Caco-2 (cell line): Measurements from ENCODE around the gene IMPDH2. TPM values are rescaled to one million over a fixed set of nuclear protein-coding genes. Genes with fewer than 3 reads are reported as not detected.

ENCODE experiments used
- BruUV-seq: library from RNA; stranded (reverse); fragments of 400-500 nt; replicated peaks from 2 replicates; lab custom pipeline; 2021; lab: Mats Ljungman, UMichigan
- CTCF ChIA-PET: fragments of 300-600 bp; sonication (Branson Sonifier 250); formaldehyde crosslinking; loops from one replicate; lab custom pipeline; 2022; ENCODE audit warnings: antibody characterized with exemption; lab: Charles Lee
- POLR2A ChIA-PET: fragments of 300-600 bp; sonication (Branson Sonifier 250); formaldehyde crosslinking; loops from one replicate; lab custom pipeline; 2022; ENCODE audit warnings: antibody characterized with exemption; lab: Charles Lee
- DNase-seq, 2 experiments: peaks; one replicate each; pipeline versions ENCODE4 v3.0.0 to v3.0.0-alpha.2; 2020 to 2022
- H3K27me3 ChIP-seq: replicated peaks from 2 replicates; pipeline ENCODE4 v1.6.0; 2011; ENCODE audit warnings: low read length; ENCODE audit not compliant: control insufficient read depth, insufficient read depth
- H3K36me3 ChIP-seq: 2 replicates; pipeline ENCODE4 v1.5.1; 2011; ENCODE audit warnings: low read length; ENCODE audit not compliant: control insufficient read depth, insufficient read depth
- H3K4me1 ChIP-seq: fragments of 250-450 bp; sonication (Bioruptor Pico); 2 replicates; pipeline ENCODE4 v1.5.1; 2020; ENCODE audit warnings: mild to moderate bottlenecking
- H3K4me3 ChIP-seq: 2 replicates; pipeline ENCODE4 v1.5.1; 2011; ENCODE audit warnings: low read depth, mild to moderate bottlenecking, control low read depth, low read length
- H3K9me3 ChIP-seq: fragments of 250-450 bp; sonication (Bioruptor Pico); 2 replicates; pipeline ENCODE4 v1.5.1; 2020; ENCODE audit warnings: mild to moderate bottlenecking, moderate library complexity
- H3K27ac Mint-ChIP-seq: one replicate; pipeline ENCODE4 v1.8.0; 2022; ENCODE audit warnings: mixed read lengths; ENCODE audit not compliant: unreplicated experiment
- H3K27me3 Mint-ChIP-seq: one replicate; pipeline ENCODE4 v1.8.0; 2022; ENCODE audit warnings: mixed read lengths; ENCODE audit not compliant: insufficient read depth, unreplicated experiment
- H3K36me3 Mint-ChIP-seq: one replicate; pipeline ENCODE4 v1.8.0; 2022; ENCODE audit warnings: mild to moderate bottlenecking, mixed read lengths; ENCODE audit not compliant: insufficient read depth, unreplicated experiment
- H3K4me1 Mint-ChIP-seq: one replicate; pipeline ENCODE4 v1.8.0; 2022; ENCODE audit warnings: low read depth, mixed read lengths; ENCODE audit not compliant: unreplicated experiment
- H3K4me3 Mint-ChIP-seq: one replicate; pipeline ENCODE4 v1.8.0; 2022; ENCODE audit warnings: mild to moderate bottlenecking, moderate library complexity, mixed read lengths; ENCODE audit not compliant: unreplicated experiment
- H3K9me3 Mint-ChIP-seq: one replicate; pipeline ENCODE4 v1.8.0; 2022; ENCODE audit warnings: mixed read lengths; ENCODE audit not compliant: unreplicated experiment
- CTCF ChIP-seq, 2 experiments: fragments of 200-600 bp in 1 of 2; IDR thresholded peaks; 1 replicate in 1 of 2; 2 replicates in 1 of 2; pipeline versions ENCODE4 v1.5.1 to v1.8.0; 2011 to 2022; ENCODE audit warnings: antibody characterized with exemption in 1 of 2, control low read depth in 1 of 2, inconsistent platforms in 1 of 2, low read depth in 1 of 2, low read length in 1 of 2, mild to moderate bottlenecking in 1 of 2, moderate library complexity in 1 of 2; ENCODE audit not compliant: insufficient read depth in 1 of 2, severe bottlenecking in 1 of 2, unreplicated experiment in 1 of 2
- intact Hi-C: fragments of 100-400 bp; cut with micrococcal nuclease; formaldehyde crosslinking; loops from one replicate; pipeline ENCODE4 v1.10.0; 2022; ENCODE audit not compliant: unreplicated experiment
- total RNA-seq: library from RNA; stranded (reverse); gene quantifications from 2 replicates; pipeline ENCODE4 v1.2.3, GENCODE V29; 2022

Gene IMPDH2
- total RNA-seq, 1 experiment from 2014 or later: 233 TPM

- ChIA-PET POLR2A (no interaction called here), CTCF (interaction anchor here (3.6 kb wide), 1 partner anchor 28 kb away, joined by 29 read pairs; no protein-coding TSS in a partner anchor)
- Mint-ChIP-seq H3K27me3 (no peaks in the 10 kb centered on the region), H3K4me1 (no peaks in the 10 kb centered on the region), H3K27ac (peak overlapping the region; percentile 51), H3K9me3 (no peaks in the 10 kb centered on the region), H3K36me3 (peaks cover 83% of the 10 kb centered on the region), H3K4me3 (no peak overlapping the region)
- H3K36me3 ChIP-seq: peaks cover 5% of the 10 kb centered on the region
- intact Hi-C loops: no loop called here
- BruUV-seq: no TSS peak
- H3K4me3 ChIP-seq: no peak overlapping the region
- H3K4me1 ChIP-seq: no peaks in the 10 kb centered on the region
- no peak for TF ChIP-seq CTCF (IDR thresholded peaks at IDR 0.05; ENCODE audit: insufficient read depth in 1 of 2, low read depth in 1 of 2, low read length in 1 of 2, severe bottlenecking in 1 of 2, unreplicated experiment in 1 of 2)
- DNase-seq: no peak
- H3K9me3 ChIP-seq: no peaks in the 10 kb centered on the region
- H3K27me3 ChIP-seq: no peaks in the 10 kb centered on the region
Observed at GRCh38 chr3:49015072-49015471, 14.1 kb downstream of the IMPDH2 start.

GRCh38 chr3:49013738-49014660 is 15.2 kb downstream of the IMPDH2 start:
- Histone ChIP-seq H3K27me3 (no peaks in the 10 kb centered on the region), H3K4me1 (no peaks in the 10 kb centered on the region), H3K9me3 (no peaks in the 10 kb centered on the region), H3K4me3 (no peak overlapping the region), H3K36me3 (peaks cover 5% of the 10 kb centered on the region)
- ChIA-PET POLR2A (interaction anchor here (0.6 kb wide), 1 partner anchor 67 kb away, joined by 4 read pairs; no protein-coding TSS in a partner anchor), CTCF (interaction anchor here (0.9 to 3.6 kb wide), 2 partner anchors 27 to 80 kb away, joined by 3 to 29 read pairs; partner anchors contain the start of gene QRICH1)
- Mint-ChIP-seq H3K27ac (no peak overlapping the region), H3K36me3 (peaks cover 89% of the 10 kb centered on the region), H3K9me3 (no peaks in the 10 kb centered on the region), H3K4me1 (peaks cover 5% of the 10 kb centered on the region), H3K4me3 (no peak overlapping the region), H3K27me3 (no peaks in the 10 kb centered on the region)
- intact Hi-C loops: loop anchor here (1.0 kb wide), 1 partner anchor 26 kb away; no protein-coding TSS in a partner anchor
- peak; percentile 79 to 88 for DNase-seq
- no TSS peak for BruUV-seq
- TF ChIP-seq CTCF (IDR thresholded peaks at IDR 0.05; ENCODE audit: insufficient read depth in 1 of 2, low read depth in 1 of 2, low read length in 1 of 2, severe bottlenecking in 1 of 2, unreplicated experiment in 1 of 2): peak; percentile 60 to 86

GRCh38 chr3:49013113-49013737 is 16.0 kb downstream of the IMPDH2 start:
- peaks cover 90% of the 10 kb centered on the region for H3K36me3 Mint-ChIP-seq

More at GRCh38 chr3:49013113-49013737, 16.0 kb downstream of the IMPDH2 start:
- H3K4me1 Mint-ChIP-seq: peaks cover 10% of the 10 kb centered on the region
- no TSS peak for BruUV-seq
- no peak overlapping the region for H3K27ac Mint-ChIP-seq
- no peaks in the 10 kb centered on the region for H3K27me3 ChIP-seq
- no peaks in the 10 kb centered on the region for H3K9me3 Mint-ChIP-seq
- no peaks in the 10 kb centered on the region for H3K27me3 Mint-ChIP-seq
- peaks cover 5% of the 10 kb centered on the region for H3K36me3 ChIP-seq
- H3K4me3 Mint-ChIP-seq: no peak overlapping the region
- TF ChIP-seq CTCF (IDR thresholded peaks at IDR 0.05; ENCODE audit: insufficient read depth in 1 of 2, low read depth in 1 of 2, low read length in 1 of 2, severe bottlenecking in 1 of 2, unreplicated experiment in 1 of 2): no peak
- intact Hi-C loops: no loop called here
- ChIA-PET POLR2A (no interaction called here), CTCF (interaction anchor here (0.9 to 3.6 kb wide), 2 partner anchors 26 to 81 kb away, joined by 3 to 29 read pairs; partner anchors contain the start of gene QRICH1)
- no peak for DNase-seq
- peaks cover 3% of the 10 kb centered on the region for H3K4me1 ChIP-seq
- no peak overlapping the region for H3K4me3 ChIP-seq
- no peaks in the 10 kb centered on the region for H3K9me3 ChIP-seq
